ENCODE data around the gene ACAA2. TPM values are rescaled to one million over a fixed set of nuclear protein-coding genes. Genes with fewer than 3 reads are reported as not detected.

ACAA2 gene
- total RNA-seq, 2 experiments from 2014 or later, result 5.7 to 6.2 TPM

GRCh38 chr18:49744376-49745008 lies 68.8 kb downstream of the ACAA2 start:
- H3K9me3 Mint-ChIP-seq, result no peaks in the 10 kb centered on the region
- TF ChIP-seq CTCF (IDR thresholded peaks at IDR 0.05), result no peak
- no peak overlapping the region for H3K27ac Mint-ChIP-seq
- peaks cover 8% of the 10 kb centered on the region for H3K27me3 Mint-ChIP-seq
- ChIA-PET POLR2A (no interaction called here), CTCF (no interaction called here)
- Histone ChIP-seq H3K27me3 (ENCODE audit: control insufficient read depth in 1 of 2, insufficient read depth in 2 of 2, low read length in 2 of 2) (no peaks in the 10 kb centered on the region), H3K36me3 (ENCODE audit: insufficient read depth, low read length) (no peaks in the 10 kb centered on the region), H3K9me3 (ENCODE audit: control insufficient read depth in 1 of 2, insufficient read depth in 1 of 2, low read length in 2 of 2) (no peaks in the 10 kb centered on the region), H3K4me1 (ENCODE audit: insufficient read depth, low read length) (no peaks in the 10 kb centered on the region), H3K27ac (ENCODE audit: low read depth in 1 of 2, low read length in 2 of 2) (no peak overlapping the region), H3K4me3 (ENCODE audit: low read length) (no peak overlapping the region)
- no peak for DNase-seq
- ATAC-seq (ENCODE audit: poor library complexity), result no peak
- peaks cover 2% of the 10 kb centered on the region for H3K4me1 Mint-ChIP-seq (ENCODE audit: low read depth)
- no peak overlapping the region for H3K4me3 Mint-ChIP-seq
- intact Hi-C loops (cut with DNase I, micrococcal nuclease), result no loop called here
- no peaks in the 10 kb centered on the region for H3K36me3 Mint-ChIP-seq (ENCODE audit: low read depth)

DNA sequence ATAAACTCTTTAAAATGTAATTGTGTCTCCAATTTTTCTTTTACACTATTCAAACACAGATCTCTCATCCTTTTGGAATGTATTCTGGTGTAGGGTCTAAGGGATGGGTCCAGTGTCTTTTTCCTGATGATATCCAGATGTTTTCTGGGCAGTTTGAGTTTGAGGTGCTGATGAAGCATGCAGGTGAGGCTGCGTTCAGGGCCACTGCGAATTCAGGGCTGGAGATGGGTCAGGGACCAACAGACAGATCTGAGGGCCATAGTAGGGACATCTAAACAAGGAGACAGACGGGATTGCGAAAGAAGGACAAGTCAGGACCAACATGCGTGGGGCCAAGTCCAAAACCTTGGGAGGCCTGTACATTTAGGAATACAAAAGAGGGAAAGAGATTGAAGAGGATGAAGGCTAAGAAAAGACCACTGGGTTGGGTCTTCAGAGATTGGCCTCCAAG lies 70.2 kb downstream of the ACAA2 start:
- Histone ChIP-seq H3K36me3 (ENCODE audit: insufficient read depth, low read length) (no peaks in the 10 kb centered on the region), H3K4me3 (ENCODE audit: low read length) (no peak overlapping the region), H3K9me3 (ENCODE audit: control insufficient read depth in 1 of 2, insufficient read depth in 1 of 2, low read length in 2 of 2) (no peaks in the 10 kb centered on the region), H3K27ac (ENCODE audit: low read depth in 1 of 2, low read length in 2 of 2) (no peak overlapping the region), H3K4me1 (ENCODE audit: insufficient read depth, low read length) (no peaks in the 10 kb centered on the region), H3K27me3 (ENCODE audit: control insufficient read depth in 1 of 2, insufficient read depth in 2 of 2, low read length in 2 of 2) (no peaks in the 10 kb centered on the region)
- POLR2A ChIA-PET, result no interaction called here
- Mint-ChIP-seq H3K27me3 (peaks cover 8% of the 10 kb centered on the region), H3K36me3 (ENCODE audit: low read depth) (no peaks in the 10 kb centered on the region), H3K27ac (no peak overlapping the region), H3K4me1 (ENCODE audit: low read depth) (no peaks in the 10 kb centered on the region), H3K4me3 (no peak overlapping the region), H3K9me3 (no peaks in the 10 kb centered on the region)
- DNase-seq (no peak), ATAC-seq (ENCODE audit: poor library complexity) (no peak)
- CTCF ChIA-PET, result no interaction called here
- no peak for TF ChIP-seq CTCF (IDR thresholded peaks at IDR 0.05)
- intact Hi-C loops (cut with DNase I, micrococcal nuclease), result no loop called here

DNA sequence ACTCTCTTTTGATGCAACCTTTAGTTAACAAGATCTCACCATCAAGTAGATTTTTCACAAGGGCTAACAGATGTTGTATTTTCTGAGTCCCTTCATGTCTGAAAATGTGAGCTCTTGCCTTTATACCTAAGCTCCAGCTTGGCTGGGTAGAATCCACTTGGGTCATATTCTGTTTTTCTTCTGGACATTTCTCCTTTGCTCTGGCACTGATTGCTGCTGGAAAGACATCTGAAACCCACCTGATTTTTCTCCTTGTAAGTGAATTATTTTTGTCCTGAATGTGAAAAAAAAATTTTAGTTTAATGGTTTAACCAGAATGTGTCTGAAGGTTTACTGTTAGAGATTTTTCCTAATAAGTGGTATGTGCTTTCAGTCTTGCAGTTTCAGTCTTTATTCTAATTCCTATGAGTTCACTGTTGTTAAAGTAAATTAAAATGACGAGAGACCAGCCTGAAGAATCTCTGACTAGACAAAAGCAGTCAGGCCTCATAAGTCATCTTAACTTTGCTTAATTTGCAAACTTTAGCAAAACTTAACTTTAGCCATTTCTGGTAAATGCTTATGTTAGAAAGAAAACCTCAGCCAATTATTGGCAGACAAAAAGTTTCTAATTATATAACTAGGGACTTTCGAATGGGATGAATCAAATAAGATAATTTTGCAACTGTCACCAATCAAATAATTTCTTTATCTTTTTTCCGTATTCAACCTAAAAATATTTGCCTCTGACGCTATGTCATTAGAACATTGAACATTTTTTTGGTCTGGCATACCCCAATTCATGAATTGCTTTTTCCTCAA lies 70.8 kb downstream of the ACAA2 start:
- H3K9me3 Mint-ChIP-seq, result no peaks in the 10 kb centered on the region
- H3K36me3 Mint-ChIP-seq (ENCODE audit: low read depth), result no peaks in the 10 kb centered on the region
- no peak overlapping the region for H3K4me3 Mint-ChIP-seq
- no peak for DNase-seq
- Histone ChIP-seq H3K4me3 (ENCODE audit: low read length) (no peak overlapping the region), H3K27me3 (ENCODE audit: control insufficient read depth in 1 of 2, insufficient read depth in 2 of 2, low read length in 2 of 2) (no peaks in the 10 kb centered on the region), H3K4me1 (ENCODE audit: insufficient read depth, low read length) (no peaks in the 10 kb centered on the region), H3K36me3 (ENCODE audit: insufficient read depth, low read length) (no peaks in the 10 kb centered on the region), H3K9me3 (ENCODE audit: control insufficient read depth in 1 of 2, insufficient read depth in 1 of 2, low read length in 2 of 2) (no peaks in the 10 kb centered on the region), H3K27ac (ENCODE audit: low read depth in 1 of 2, low read length in 2 of 2) (no peak overlapping the region)
- no peak overlapping the region for H3K27ac Mint-ChIP-seq
- ChIA-PET CTCF (no interaction called here), POLR2A (no interaction called here)
- H3K4me1 Mint-ChIP-seq (ENCODE audit: low read depth), result no peaks in the 10 kb centered on the region
- no peak for TF ChIP-seq CTCF (IDR thresholded peaks at IDR 0.05)
- H3K27me3 Mint-ChIP-seq, result peaks cover 8% of the 10 kb centered on the region
- ATAC-seq (ENCODE audit: poor library complexity), result no peak
- intact Hi-C loops (cut with DNase I, micrococcal nuclease), result no loop called here
